ENCODE measurements around the gene RPS6KA2.

The RPS6KA2 gene

GRCh38 chr6:166492092-166492741, 134.8 kb downstream of the RPS6KA2 start:
- DNase-seq (ENCODE audit: low read depth in 1 of 2, low spot score in 1 of 2) = no peak

- no peak for DNase-seq (ENCODE audit: low read depth in 1 of 2, low spot score in 1 of 2)
These were observed 136.2 kb downstream of the RPS6KA2 start for GRCh38 chr6:166490671-166491500.

- DNase-seq (ENCODE audit: low read depth in 1 of 2, low spot score in 1 of 2) = no peak
These were observed 137.5 kb downstream of the RPS6KA2 start for GRCh38 chr6:166489301-166490155.

- no peak for DNase-seq (ENCODE audit: low read depth in 1 of 2, low spot score in 1 of 2)
These were observed 138.3 kb downstream of the RPS6KA2 start for GRCh38 chr6:166488701-166489100.

GRCh38 chr6:166488076-166488685, 138.9 kb downstream of the RPS6KA2 start:
- DNase-seq (ENCODE audit: low read depth in 1 of 2, low spot score in 1 of 2) = peak; percentile 33 to 75

GRCh38 chr6:166487148-166487547, 139.9 kb downstream of the RPS6KA2 start:
- no peak for DNase-seq (ENCODE audit: low read depth in 1 of 2, low spot score in 1 of 2)

GRCh38 chr6:166486536-166486880, 140.5 kb downstream of the RPS6KA2 start:
- DNase-seq (ENCODE audit: low read depth in 1 of 2, low spot score in 1 of 2) = no peak

GRCh38 chr6:166485651-166486535, 141.2 kb downstream of the RPS6KA2 start:
- no peak for DNase-seq (ENCODE audit: low read depth in 1 of 2, low spot score in 1 of 2)

GRCh38 chr6:166484863-166485262, 142.2 kb downstream of the RPS6KA2 start:
- DNase-seq (ENCODE audit: low read depth in 1 of 2, low spot score in 1 of 2) = no peak

- DNase-seq (ENCODE audit: low read depth in 1 of 2, low spot score in 1 of 2) = no peak
These were observed 143.3 kb downstream of the RPS6KA2 start for GRCh38 chr6:166483573-166484250.

GRCh38 chr6:166483026-166483425, 144.0 kb downstream of the RPS6KA2 start:
- DNase-seq (ENCODE audit: low read depth in 1 of 2, low spot score in 1 of 2) = no peak

GRCh38 chr6:166478782-166479592, 148.1 kb downstream of the RPS6KA2 start:
- DNase-seq (ENCODE audit: low read depth in 1 of 2, low spot score in 1 of 2) = no peak

GRCh38 chr6:166477647-166478365, 149.2 kb downstream of the RPS6KA2 start:
- no peak for DNase-seq (ENCODE audit: low read depth in 1 of 2, low spot score in 1 of 2)

GRCh38 chr6:166476634-166477215, 150.3 kb downstream of the RPS6KA2 start:
- DNase-seq (ENCODE audit: low read depth in 1 of 2, low spot score in 1 of 2) = no peak

- DNase-seq (ENCODE audit: low read depth in 1 of 2, low spot score in 1 of 2) = no peak
These were observed 150.9 kb downstream of the RPS6KA2 start for GRCh38 chr6:166476061-166476591.

- no peak for DNase-seq (ENCODE audit: low read depth in 1 of 2, low spot score in 1 of 2)
These were observed 152.1 kb downstream of the RPS6KA2 start for GRCh38 chr6:166474721-166475565.

All from activated CD4-positive, alpha-beta T cell treated with anti-CD3 and anti-CD28 coated beads, Interleukin-2, amount 50 U/mL, for 24 hours (primary cell).